A673 (cell line): Measurements from ENCODE around the gene SLC12A2.

Experiments used
- CTCF ChIP-seq: fragments of 300-800, 200-600 bp; sonication (generic); conservative IDR thresholded peaks from 2 replicates; pipeline ENCODE4 v1.5.1; 2017; ENCODE audit warnings: low read depth, mild to moderate bottlenecking, antibody characterized with exemption, low read length, moderate library complexity, mixed read lengths
- EZH2 ChIP-seq: fragments of 200-600 bp; sonication (generic); IDR thresholded peaks from 2 replicates; pipeline ENCODE4 v1.6.1; 2017; ENCODE audit warnings: borderline replicate concordance, low read depth, mild to moderate bottlenecking, mixed read lengths, antibody characterized with exemption, low read length; ENCODE audit not compliant: poor library complexity, severe bottlenecking

GRCh38 chr5:128158342-128158741 lies 74.8 kb downstream of the SLC12A2 start:
- no peak for TF ChIP-seq CTCF
- TF ChIP-seq EZH2, result no peak
